Kidney epithelial cell (primary cell): Measurements from ENCODE around the gene KLRC4. TPM values are rescaled to one million over a fixed set of nuclear protein-coding genes. Genes with fewer than 3 reads are reported as not detected.

Experiments
- DNase-seq: peaks from one replicate; pipeline ENCODE4 v3.0.0-alpha.2; 2010; ENCODE audit warnings: low read depth
- H3K27me3 ChIP-seq: 2 replicates; pipeline ENCODE4 v1.6.0; 2011; ENCODE audit warnings: low read length; ENCODE audit not compliant: control insufficient read depth, insufficient read depth
- H3K36me3 ChIP-seq: 2 replicates; pipeline ENCODE4 v1.5.1; 2011; ENCODE audit warnings: low read length; ENCODE audit not compliant: control insufficient read depth, insufficient read depth
- H3K4me3 ChIP-seq: 2 replicates; pipeline ENCODE4 v1.5.1; 2011; ENCODE audit warnings: low read depth, mild to moderate bottlenecking, control low read depth, low read length
- CTCF ChIP-seq: IDR thresholded peaks from 2 replicates; pipeline ENCODE4 v1.5.1; 2011; ENCODE audit warnings: mild to moderate bottlenecking, moderate library complexity, low read length, control low read depth, inconsistent platforms; ENCODE audit not compliant: insufficient read depth, poor library complexity, severe bottlenecking
- total RNA-seq: library from RNA; depleted of rRNA; stranded (reverse); fragments of >200 nt; gene quantifications from 2 replicates; pipeline ENCODE4 v1.2.3, GENCODE V29; 2015

Gene KLRC4
- total RNA-seq, 1 donor from 2014 or later, result not detected

- no peak overlapping the region for H3K4me3 ChIP-seq
- no peak for TF ChIP-seq CTCF
- no peaks in the 10 kb centered on the region for H3K36me3 ChIP-seq
- no peak for DNase-seq
- H3K27me3 ChIP-seq, result no peaks in the 10 kb centered on the region
Observed at GRCh38 chr12:10361084-10361483, 48.5 kb downstream of the KLRC4 start.

GRCh38 chr12:10358969-10359368 lies 50.6 kb downstream of the KLRC4 start:
- no peak for TF ChIP-seq CTCF
- Histone ChIP-seq H3K4me3 (no peak overlapping the region), H3K36me3 (no peaks in the 10 kb centered on the region), H3K27me3 (no peaks in the 10 kb centered on the region)
- DNase-seq, result no peak

- H3K36me3 ChIP-seq, result no peaks in the 10 kb centered on the region
- H3K4me3 ChIP-seq, result no peak overlapping the region
- DNase-seq, result no peak
- no peak for TF ChIP-seq CTCF
- no peaks in the 10 kb centered on the region for H3K27me3 ChIP-seq
Observed at GRCh38 chr12:10358131-10358530, 51.4 kb downstream of the KLRC4 start.

Other genes starting within 250 kb of the KLRC4 start
- gene OLR1, start 237.6 kb downstream of the KLRC4 start, total RNA-seq, result not detected in 2 replicates
- gene TMEM52B, start 230.7 kb downstream of the KLRC4 start, total RNA-seq, result 0.48 TPM in 1 of 2 replicates, not detected in the other
- 44.2 and 47.0 TPM in 2 replicates for gene GABARAPL1, start 196.9 kb downstream of the KLRC4 start, total RNA-seq
- gene KLRD1, start 101.9 kb downstream of the KLRC4 start, total RNA-seq, result under 0.01 and 1.5 TPM in 2 replicates
- 0.48 TPM in 1 of 2 replicates, not detected in the other for gene KLRK1, start 19.7 kb downstream of the KLRC4 start, total RNA-seq
- not detected in 2 replicates for gene KLRC3, start 10.8 kb upstream of the KLRC4 start, total RNA-seq
- gene KLRC2, start 26.3 kb upstream of the KLRC4 start, total RNA-seq, result not detected in 2 replicates
- gene KLRC1, start 43.6 kb upstream of the KLRC4 start, total RNA-seq, result not detected in 2 replicates
- 0.62 and 1.3 TPM in 2 replicates for gene EIF2S3B, start 96.1 kb upstream of the KLRC4 start, total RNA-seq
- 21.7 and 31.1 TPM in 2 replicates for gene MAGOHB, start 203.9 kb upstream of the KLRC4 start, total RNA-seq